Choroid plexus epithelial cell (primary cell): ENCODE measurements around the gene PYCR2.
"Not testable (repeated sequence)": the region's sequence is repeated elsewhere in the genome, so short reads cannot be mapped to it uniquely, and the experiment has no call there.

ENCODE experiments used
- DNase-seq: peaks from one replicate; pipeline ENCODE4 v3.0.0-alpha.2; 2010; ENCODE audit warnings: low read depth
- H3K4me3 ChIP-seq: 2 replicates; pipeline ENCODE4 v1.5.1; 2011; ENCODE audit warnings: low read depth, mild to moderate bottlenecking, control low read depth, low read length, moderate library complexity
- CTCF ChIP-seq: conservative IDR thresholded peaks from 2 replicates; pipeline ENCODE4 v1.5.1; 2011; ENCODE audit warnings: low read depth, mild to moderate bottlenecking, control low read depth, inconsistent platforms, low read length, moderate library complexity

Gene PYCR2

GRCh38 chr1:225889743-225890142 is 34.3 kb downstream of the PYCR2 start:
- no peak for TF ChIP-seq CTCF
- no peak overlapping the region for H3K4me3 ChIP-seq
- no peak for DNase-seq

- no peak for TF ChIP-seq CTCF
- DNase-seq = no peak
- no peak within 1 kb of the TSS for H3K4me3 ChIP-seq
Observed at GRCh38 chr1:225888898-225889601, 35.0 kb downstream of the PYCR2 start, which contains the start of gene LEFTY1. TSS of gene LEFTY1 (minus strand) at chr1:225889146. CDS start at chr1:225889066, 80 bp downstream.

GRCh38 chr1:225888289-225888897 is 35.7 kb downstream of the PYCR2 start:
- DNase-seq = no peak
- H3K4me3 ChIP-seq = no peak overlapping the region
- no peak for TF ChIP-seq CTCF

GRCh38 chr1:225887554-225888288 is 36.3 kb downstream of the PYCR2 start:
- H3K4me3 ChIP-seq, DNase-seq: not testable (repeated sequence)

GRCh38 chr1:225887030-225887314 is 37.1 kb downstream of the PYCR2 start:
- no peak for DNase-seq
- H3K4me3 ChIP-seq = no peak overlapping the region
- no peak for TF ChIP-seq CTCF

- no peak for DNase-seq
- H3K4me3 ChIP-seq = no peak overlapping the region
- TF ChIP-seq CTCF = no peak
Observed at GRCh38 chr1:225886159-225887029, 37.7 kb downstream of the PYCR2 start.

GRCh38 chr1:225885336-225885735 is 38.7 kb downstream of the PYCR2 start:
- H3K4me3 ChIP-seq = no peak overlapping the region
- DNase-seq = no peak
- TF ChIP-seq CTCF = no peak
